ENCODE results near the gene CADPS. TPM values are rescaled to one million over a fixed set of nuclear protein-coding genes. Genes with fewer than 3 reads are reported as not detected.
A peak's percentile ranks its signal among the peaks of the same experiment; 100 is the strongest.

CADPS gene
- total and polyA plus RNA-seq, 9 of the 15 experiments (the other 6 are each of a cell fraction or from before 2014, with no cell fraction given) = not detected

DNA sequence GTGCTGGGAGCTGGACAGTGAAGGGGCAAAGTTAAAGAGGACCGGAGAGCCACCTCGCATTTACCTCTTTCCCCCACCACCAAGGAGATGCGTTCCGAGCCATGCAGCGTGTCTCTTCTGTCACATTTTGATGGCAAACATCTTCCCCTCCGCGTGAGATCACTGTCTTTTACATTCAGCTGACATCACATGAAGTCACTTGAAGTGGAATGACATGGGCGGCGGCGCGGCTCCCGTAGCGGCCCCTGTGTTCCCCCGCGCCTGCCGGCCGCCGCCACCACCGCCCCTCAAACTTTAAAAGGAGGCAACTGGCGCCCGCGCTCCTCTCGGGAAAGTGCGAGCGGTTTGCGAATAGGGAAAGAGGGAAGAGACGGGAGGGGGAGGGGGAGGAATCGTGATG lies 502.0 kb downstream of the CADPS start, which contains the start of gene FEZF2 (continued):
- TF ChIP-seq FUS (optimal IDR thresholded peaks at IDR 0.05; ENCODE audit: low read depth, low read length) (no peak), ZFX (CRISPR knock-in tag; IDR thresholded peaks at IDR 0.05) (no peak), BRD9 (IDR thresholded peaks at IDR 0.05; ENCODE audit: low read depth, partially characterized antibody) (no peak), U2AF2 (optimal IDR thresholded peaks at IDR 0.05; ENCODE audit: low read depth, low read length) (no peak), RBM22 (IDR thresholded peaks at IDR 0.05; ENCODE audit: low read depth, low read length, poor library complexity, severe bottlenecking) (no peak), ZNF764 (CRISPR knock-in tag; IDR thresholded peaks at IDR 0.05; ENCODE audit: low read depth) (no peak)
- TF ChIP-seq, protein P1, sequence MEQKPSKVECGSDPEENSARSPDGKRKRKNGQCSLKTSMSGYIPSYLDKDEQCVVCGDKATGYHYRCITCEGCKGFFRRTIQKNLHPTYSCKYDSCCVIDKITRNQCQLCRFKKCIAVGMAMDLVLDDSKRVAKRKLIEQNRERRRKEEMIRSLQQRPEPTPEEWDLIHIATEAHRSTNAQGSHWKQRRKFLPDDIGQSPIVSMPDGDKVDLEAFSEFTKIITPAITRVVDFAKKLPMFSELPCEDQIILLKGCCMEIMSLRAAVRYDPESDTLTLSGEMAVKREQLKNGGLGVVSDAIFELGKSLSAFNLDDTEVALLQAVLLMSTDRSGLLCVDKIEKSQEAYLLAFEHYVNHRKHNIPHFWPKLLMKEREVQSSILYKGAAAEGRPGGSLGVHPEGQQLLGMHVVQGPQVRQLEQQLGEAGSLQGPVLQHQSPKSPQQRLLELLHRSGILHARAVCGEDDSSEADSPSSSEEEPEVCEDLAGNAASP (IDR thresholded peaks at IDR 0.05) = no peak

DNA sequence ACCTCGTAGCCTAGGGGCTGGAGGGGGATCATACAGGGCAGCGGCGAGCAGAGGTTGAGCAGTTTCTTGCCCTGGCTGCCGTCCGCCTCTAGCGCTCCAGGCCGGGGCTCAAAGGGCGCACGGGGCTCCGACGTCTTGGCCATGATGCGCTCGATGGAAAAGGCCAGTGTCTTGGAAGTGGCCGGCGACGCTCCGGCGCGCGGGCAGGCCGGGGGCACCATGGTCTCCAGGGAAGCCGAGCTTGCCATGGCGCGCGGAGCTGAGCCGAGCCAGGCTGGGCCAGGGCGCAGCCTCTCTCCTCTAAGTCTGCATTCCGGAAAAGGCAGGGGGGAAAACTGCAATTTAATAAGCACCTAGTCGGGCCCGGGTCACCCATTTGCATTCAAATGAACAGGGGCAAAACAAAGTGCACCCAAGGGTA lies 502.6 kb downstream of the CADPS start:
- no peak overlapping the region for H3K4me3 ChIP-seq
- H3K27ac ChIP-seq (ENCODE audit: extremely low read depth, low read depth, low read length) = no peak overlapping the region
- H3K36me3 ChIP-seq (ENCODE audit: control insufficient read depth, insufficient read depth, low read length) = no peaks in the 10 kb centered on the region
- BruUV-seq (replicated peaks) = no TSS peak
- ChIA-PET CTCF (ENCODE audit: low intra/inter-chr PET ratio) (no interaction called here), POLR2A (no interaction called here)
- intact Hi-C loops (cut with micrococcal nuclease) (no loop called here), in situ Hi-C loops (cut with MboI) (no loop called here)
- H3K9me1 ChIP-seq (ENCODE audit: control insufficient read depth, insufficient read depth, low read length) = no peaks in the 10 kb centered on the region
- no peaks in the 10 kb centered on the region for H3K4me1 ChIP-seq (replicated peaks in 1 of 2; ENCODE audit: control insufficient read depth in 2 of 2, insufficient read depth in 2 of 2, low read length in 2 of 2)
- ATAC-seq = no peak
- 14% methylated on average over 11 of the region's 30 CpGs for WGBS (ENCODE audit: insufficient coverage, low coverage, missing lambda C conversion rate)
- H3K79me2 ChIP-seq (ENCODE audit: control insufficient read depth, insufficient read depth, low read length) = no peaks in the 10 kb centered on the region
- no peak overlapping the region for H3K9ac ChIP-seq (ENCODE audit: insufficient read depth in 1 of 2, low read depth in 2 of 2, low read length in 2 of 2)
- TF ChIP-seq, protein P2, sequence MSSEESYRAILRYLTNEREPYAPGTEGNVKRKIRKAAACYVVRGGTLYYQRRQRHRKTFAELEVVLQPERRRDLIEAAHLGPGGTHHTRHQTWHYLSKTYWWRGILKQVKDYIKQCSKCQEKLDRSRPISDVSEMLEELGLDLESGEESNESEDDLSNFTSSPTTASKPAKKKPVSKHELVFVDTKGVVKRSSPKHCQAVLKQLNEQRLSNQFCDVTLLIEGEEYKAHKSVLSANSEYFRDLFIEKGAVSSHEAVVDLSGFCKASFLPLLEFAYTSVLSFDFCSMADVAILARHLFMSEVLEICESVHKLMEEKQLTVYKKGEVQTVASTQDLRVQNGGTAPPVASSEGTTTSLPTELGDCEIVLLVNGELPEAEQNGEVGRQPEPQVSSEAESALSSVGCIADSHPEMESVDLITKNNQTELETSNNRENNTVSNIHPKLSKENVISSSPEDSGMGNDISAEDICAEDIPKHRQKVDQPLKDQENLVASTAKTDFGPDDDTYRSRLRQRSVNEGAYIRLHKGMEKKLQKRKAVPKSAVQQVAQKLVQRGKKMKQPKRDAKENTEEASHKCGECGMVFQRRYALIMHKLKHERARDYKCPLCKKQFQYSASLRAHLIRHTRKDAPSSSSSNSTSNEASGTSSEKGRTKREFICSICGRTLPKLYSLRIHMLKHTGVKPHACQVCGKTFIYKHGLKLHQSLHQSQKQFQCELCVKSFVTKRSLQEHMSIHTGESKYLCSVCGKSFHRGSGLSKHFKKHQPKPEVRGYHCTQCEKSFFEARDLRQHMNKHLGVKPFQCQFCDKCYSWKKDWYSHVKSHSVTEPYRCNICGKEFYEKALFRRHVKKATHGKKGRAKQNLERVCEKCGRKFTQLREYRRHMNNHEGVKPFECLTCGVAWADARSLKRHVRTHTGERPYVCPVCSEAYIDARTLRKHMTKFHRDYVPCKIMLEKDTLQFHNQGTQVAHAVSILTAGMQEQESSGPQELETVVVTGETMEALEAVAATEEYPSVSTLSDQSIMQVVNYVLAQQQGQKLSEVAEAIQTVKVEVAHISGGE (CRISPR knock-in tag; IDR thresholded peaks at IDR 0.05) = 0 out of 6 replicates have a peak, but pooled peaks of 1 of the 3 experiments have one; percentile 42
- TF ChIP-seq NR4A1 (CRISPR knock-in tag; IDR thresholded peaks at IDR 0.05) = no peak
- TF ChIP-seq NR4A1 (tag; IDR thresholded peaks at IDR 0.05) = no peak
- peaks cover 0 to 57% of the 10 kb centered on the region in 2 experiments; a peak in 2 of 5 replicates for H3K27me3 ChIP-seq (ENCODE audit: control insufficient read depth in 2 of 2, insufficient read depth in 2 of 2, low read length in 2 of 2)
- H3K9me3 ChIP-seq (replicated peaks; ENCODE audit: control insufficient read depth, insufficient read depth, low read depth, low read length) = no peaks in the 10 kb centered on the region
- H3K4me2 ChIP-seq (ENCODE audit: insufficient read depth, low read length) = no peak overlapping the region
- H2AFZ ChIP-seq (ENCODE audit: low read depth, low read length) = no peak overlapping the region
- no peak for DNase-seq (ENCODE audit: extremely low read depth in 1 of 4, low spot score in 3 of 4)
- H4K20me1 ChIP-seq (replicated peaks; ENCODE audit: control insufficient read depth, insufficient read depth, low read length) = no peaks in the 10 kb centered on the region
- FAIRE-seq = no peak

Measured in K562 (cell line).